Gastrocnemius medialis (tissue), 4 donors: ENCODE measurements around the gene NLRC4. TPM values are rescaled to one million over a fixed set of nuclear protein-coding genes. Genes with fewer than 3 reads are reported as not detected.

Experiments used
- ATAC-seq, 2 donors: fragments of 150-250 bp; one replicate each; pipeline ENCODE4 v1.9.1; 2016
- DNase-seq, 2 donors: peaks; one replicate each; pipeline ENCODE4 v3.0.0-alpha.2; 2019
- H3K27ac ChIP-seq, 4 donors: fragments of 200-600 bp; sonication (generic); 1 replicate in 1 of 4; 2 replicates in 3 of 4; pipeline ENCODE4 v1.5.1; 2016 to 2018; ENCODE audit warnings: mild to moderate bottlenecking in 2 of 4, moderate library complexity in 1 of 4
- H3K27me3 ChIP-seq, 3 donors: fragments of 200-600 bp; sonication (generic) in 2 of 3; 1 replicate in 1 of 3; 2 replicates in 2 of 3; pipeline versions ENCODE4 v1.5.1 to v1.6.0; 2016 to 2019; ENCODE audit warnings: mild to moderate bottlenecking in 1 of 3, moderate library complexity in 1 of 3
- H3K36me3 ChIP-seq, 2 donors: fragments of 200-600 bp; sonication (generic) in 1 of 2; one replicate each; pipeline ENCODE4 v1.5.1; 2017 to 2018
- H3K4me1 ChIP-seq, 2 donors: fragments of 200-600 bp; sonication (generic) in 1 of 2; one replicate each; pipeline ENCODE4 v1.5.1; 2016 to 2017; ENCODE audit warnings: mild to moderate bottlenecking in 2 of 2
- H3K4me3 ChIP-seq, 4 donors: fragments of 200-600 bp; sonication (generic) in 3 of 4; 1 replicate in 1 of 4; 2 replicates in 3 of 4; pipeline ENCODE4 v1.5.1; 2016 to 2019; ENCODE audit warnings: mild to moderate bottlenecking in 2 of 4
- H3K9me3 ChIP-seq, 3 donors: fragments of 200-600 bp; sonication (generic) in 2 of 3; 1 replicate in 1 of 3; 2 replicates in 2 of 3; pipeline ENCODE4 v1.5.1; 2016 to 2019
- POLR2A ChIP-seq, 2 donors: fragments of 450-650 bp; IDR thresholded peaks; one replicate each; pipeline ENCODE4 v1.6.1; 2017; ENCODE audit warnings: antibody characterized with exemption in 2 of 2, mild to moderate bottlenecking in 2 of 2, moderate library complexity in 2 of 2
- in situ Hi-C, 4 donors: fragments of 200-750 bp; cut with MboI; loops; one replicate each; pipeline versions ENCODE4 v1.15.0 to v1.8.0; 2017; ENCODE audit warnings: low sequenced_read_pairs in 4 of 4
- intact Hi-C: fragments of 100-400 bp; cut with DNase I; formaldehyde crosslinking; loops from one replicate; pipeline ENCODE4 v1.15.1; 2023; ENCODE audit warnings: low total_unique reads
- total RNA-seq, 4 donors: library from RNA; depleted of rRNA; stranded (reverse); fragments of >200 nt; gene quantifications; one replicate each; pipeline versions ENCODE4 v1.1.0 to v1.2.3, GENCODE V29; 2016
- TF ChIP-seq, protein P1 (sequence below), 5 experiments: fragments of 450-650 bp in 3 of 5; fragments of 200-600 bp in 2 of 5; sonication (generic) in 2 of 5; IDR thresholded peaks in 4 of 5; conservative IDR thresholded peaks in 1 of 5; 1 replicate in 4 of 5; 2 replicates in 1 of 5; pipeline ENCODE4 v1.5.1; 2016 to 2019; ENCODE audit warnings: antibody characterized with exemption in 5 of 5, mild to moderate bottlenecking in 3 of 5, moderate library complexity in 3 of 5

Gene NLRC4
- total RNA-seq, 4 donors from 2014 or later: 0.10 to 0.60 (median 0.23) TPM

DNA sequence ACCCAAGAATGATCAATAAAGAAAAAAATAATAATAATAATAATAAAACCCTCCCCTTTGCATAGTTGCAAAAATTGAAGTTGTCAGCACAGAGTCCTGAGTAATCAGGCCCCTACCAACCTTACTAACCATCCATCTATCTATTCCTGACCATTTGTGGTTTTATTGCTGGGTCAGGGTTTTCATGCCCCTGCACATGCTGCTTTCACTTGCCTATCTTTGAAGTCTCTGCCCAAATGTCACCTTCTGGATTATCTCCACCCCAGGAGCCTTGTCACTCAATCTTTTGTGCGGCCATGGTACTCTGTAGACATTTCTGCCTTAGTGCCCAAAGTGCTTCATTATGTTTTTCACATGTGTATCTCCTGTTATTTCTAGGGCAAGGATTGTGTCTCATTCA is 63.9 kb downstream of the NLRC4 start:
- H3K36me3 ChIP-seq: peaks cover 0 to 43% of the 10 kb centered on the region in 2 donors
- in situ Hi-C loops (no loop called here), intact Hi-C loops (no loop called here)
- TF ChIP-seq, protein P1, sequence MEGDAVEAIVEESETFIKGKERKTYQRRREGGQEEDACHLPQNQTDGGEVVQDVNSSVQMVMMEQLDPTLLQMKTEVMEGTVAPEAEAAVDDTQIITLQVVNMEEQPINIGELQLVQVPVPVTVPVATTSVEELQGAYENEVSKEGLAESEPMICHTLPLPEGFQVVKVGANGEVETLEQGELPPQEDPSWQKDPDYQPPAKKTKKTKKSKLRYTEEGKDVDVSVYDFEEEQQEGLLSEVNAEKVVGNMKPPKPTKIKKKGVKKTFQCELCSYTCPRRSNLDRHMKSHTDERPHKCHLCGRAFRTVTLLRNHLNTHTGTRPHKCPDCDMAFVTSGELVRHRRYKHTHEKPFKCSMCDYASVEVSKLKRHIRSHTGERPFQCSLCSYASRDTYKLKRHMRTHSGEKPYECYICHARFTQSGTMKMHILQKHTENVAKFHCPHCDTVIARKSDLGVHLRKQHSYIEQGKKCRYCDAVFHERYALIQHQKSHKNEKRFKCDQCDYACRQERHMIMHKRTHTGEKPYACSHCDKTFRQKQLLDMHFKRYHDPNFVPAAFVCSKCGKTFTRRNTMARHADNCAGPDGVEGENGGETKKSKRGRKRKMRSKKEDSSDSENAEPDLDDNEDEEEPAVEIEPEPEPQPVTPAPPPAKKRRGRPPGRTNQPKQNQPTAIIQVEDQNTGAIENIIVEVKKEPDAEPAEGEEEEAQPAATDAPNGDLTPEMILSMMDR (IDR thresholded peaks at IDR 0.05 in 4 of 5, conservative IDR thresholded peaks at IDR 0.05 in 1 of 5): no peak
- TF ChIP-seq POLR2A (IDR thresholded peaks at IDR 0.05): no peak
- no peak overlapping the region for H3K27ac ChIP-seq
- H3K9me3 ChIP-seq: no peaks in the 10 kb centered on the region
- DNase-seq: no peak
- no peaks in the 10 kb centered on the region for H3K27me3 ChIP-seq
- peaks cover 0 to 6% of the 10 kb centered on the region in 2 donors for H3K4me1 ChIP-seq
- no peak overlapping the region for H3K4me3 ChIP-seq
- ATAC-seq: no peak

DNA sequence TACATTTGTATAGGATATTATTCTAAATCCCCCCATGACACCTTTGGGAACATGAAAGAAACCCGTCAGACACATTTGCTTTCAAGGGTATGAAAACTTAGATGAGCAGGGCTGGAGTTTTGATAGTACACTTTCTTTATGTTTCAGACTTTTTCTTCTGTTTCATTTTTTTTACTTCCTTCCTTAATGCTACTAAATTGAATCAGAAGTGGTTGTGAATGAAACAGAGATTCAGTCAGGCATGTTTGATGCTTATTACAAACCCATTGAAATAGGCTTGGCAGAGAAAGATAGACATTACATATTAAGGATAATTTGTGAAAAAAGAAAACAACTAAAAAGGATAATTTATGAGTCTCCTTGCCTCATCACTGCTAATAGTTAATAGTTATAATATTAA is 72.3 kb downstream of the NLRC4 start:
- in situ Hi-C loops (no loop called here), intact Hi-C loops (no loop called here)
- ATAC-seq: no peak
- no peak overlapping the region for H3K27ac ChIP-seq
- H3K4me3 ChIP-seq: no peak overlapping the region
- H3K9me3 ChIP-seq: no peaks in the 10 kb centered on the region
- H3K4me1 ChIP-seq: no peaks in the 10 kb centered on the region
- TF ChIP-seq POLR2A (IDR thresholded peaks at IDR 0.05): no peak
- TF ChIP-seq, protein P1 (IDR thresholded peaks at IDR 0.05 in 4 of 5, conservative IDR thresholded peaks at IDR 0.05 in 1 of 5): no peak
- no peak for DNase-seq
- H3K27me3 ChIP-seq: no peaks in the 10 kb centered on the region
- H3K36me3 ChIP-seq: peaks cover 0 to 17% of the 10 kb centered on the region in 2 donors

DNA sequence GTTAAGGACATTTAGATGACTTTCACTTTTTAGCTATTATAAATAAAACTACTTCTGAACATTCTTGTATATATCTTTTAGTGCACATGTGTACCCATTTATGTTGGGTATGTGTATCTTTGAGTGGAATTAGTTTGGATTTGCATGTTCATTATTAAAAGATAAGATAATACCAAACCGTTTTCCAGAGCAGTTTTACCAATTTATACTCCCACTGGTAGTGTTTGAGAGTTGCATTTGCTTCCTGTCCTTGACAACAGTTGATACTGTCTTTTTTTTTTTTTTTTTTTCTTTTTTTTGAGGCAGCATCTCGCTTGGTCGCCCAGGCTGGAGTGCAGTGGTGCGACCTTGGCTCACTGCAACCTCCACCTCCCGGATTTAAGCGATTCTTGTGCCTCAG is 75.7 kb downstream of the NLRC4 start:
- Histone ChIP-seq H3K27me3 (no peaks in the 10 kb centered on the region), H3K4me1 (peaks cover 0 to 3% of the 10 kb centered on the region in 2 donors), H3K36me3 (peaks cover 0 to 35% of the 10 kb centered on the region in 2 donors), H3K9me3 (no peaks in the 10 kb centered on the region), H3K4me3 (no peak overlapping the region), H3K27ac (no peak overlapping the region)
- DNase-seq (no peak), ATAC-seq (no peak)
- in situ Hi-C loops: no loop called here
- no peak for TF ChIP-seq POLR2A (IDR thresholded peaks at IDR 0.05)
- TF ChIP-seq, protein P1 (IDR thresholded peaks at IDR 0.05 in 4 of 5, conservative IDR thresholded peaks at IDR 0.05 in 1 of 5): no peak
- intact Hi-C loops: no loop called here

DNA sequence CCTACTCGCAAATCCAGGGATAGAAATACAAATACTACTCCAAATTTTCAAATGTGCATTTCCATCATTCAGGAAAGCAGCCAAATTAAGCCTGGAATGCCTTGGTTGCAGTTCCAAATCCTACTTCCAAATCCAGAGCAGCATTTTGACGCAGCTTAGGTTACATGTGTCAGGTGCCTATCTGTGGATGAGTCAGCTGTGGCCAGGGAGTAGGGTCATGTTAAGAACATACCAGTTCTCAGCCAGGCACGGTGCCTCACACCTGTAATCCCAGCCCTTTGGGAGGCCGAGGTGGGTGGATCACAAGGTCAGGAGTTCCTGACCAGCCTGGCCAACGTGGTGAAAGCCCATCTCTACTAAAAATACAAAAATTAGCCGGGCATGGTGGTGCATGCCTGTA is 82.0 kb downstream of the NLRC4 start:
- Histone ChIP-seq H3K4me1 (peaks cover 0 to 10% of the 10 kb centered on the region in 2 donors), H3K27ac (no peak overlapping the region), H3K4me3 (no peak overlapping the region), H3K27me3 (no peaks in the 10 kb centered on the region), H3K36me3 (peaks cover 0 to 64% of the 10 kb centered on the region in 2 donors), H3K9me3 (no peaks in the 10 kb centered on the region)
- peak in 1 of 2 donors; percentile 49 for DNase-seq
- intact Hi-C loops (no loop called here), in situ Hi-C loops (no loop called here)
- ATAC-seq: peak; percentile 60 to 82
- TF ChIP-seq POLR2A (IDR thresholded peaks at IDR 0.05): no peak
- TF ChIP-seq, protein P1 (IDR thresholded peaks at IDR 0.05 in 4 of 5, conservative IDR thresholded peaks at IDR 0.05 in 1 of 5): no peak

Other genes with a start within 250 kb of the NLRC4 start
- 10 to 100 TPM; 29.3 to 59.8 (median 36.2) TPM for gene DPY30, start 225.1 kb downstream of the NLRC4 start, total RNA-seq
- gene SPAST, start 201.3 kb downstream of the NLRC4 start, total RNA-seq: 10 to 100 TPM; 25.0 to 30.6 (median 28.9) TPM
- 10 to 100 TPM; 16.1 to 26.3 (median 23.6) TPM for gene SLC30A6, start 99.0 kb downstream of the NLRC4 start, total RNA-seq
- gene YIPF4, start 13.0 kb upstream of the NLRC4 start, total RNA-seq: 10 to 100 TPM; 19.5 to 27.3 (median 23.5) TPM
- 100 to 1,000 TPM in 1 of 4 donors, 10 to 100 TPM in 3; 60.1 to 107 (median 77.6) TPM for gene BIRC6, start 92.1 kb upstream of the NLRC4 start, total RNA-seq